Progenitor cell of endocrine pancreas (in vitro differentiated cells): Measurements from ENCODE around the gene MAGEH1. TPM values are rescaled to one million over a fixed set of nuclear protein-coding genes. Genes with fewer than 3 reads are reported as not detected.
"Not testable (repeated sequence)": the region's sequence is repeated elsewhere in the genome, so short reads cannot be mapped to it uniquely, and the experiment has no call there.

Source experiments
- DNase-seq: peaks from one replicate; pipeline ENCODE4 v3.0.0; 2021; ENCODE audit warnings: low spot score; ENCODE audit not compliant: unreplicated experiment
- H3K27ac Mint-ChIP-seq: 2 replicates; pipeline ENCODE4 v1.8.0; 2021; ENCODE audit warnings: mild to moderate bottlenecking, moderate library complexity, mixed read lengths
- H3K27me3 Mint-ChIP-seq: 2 replicates; pipeline ENCODE4 v1.8.0; 2021; ENCODE audit warnings: mixed read lengths
- H3K36me3 Mint-ChIP-seq: 2 replicates; pipeline ENCODE4 v1.8.0; 2022; ENCODE audit warnings: mixed read lengths; ENCODE audit not compliant: insufficient read depth
- H3K4me1 Mint-ChIP-seq: 2 replicates; pipeline ENCODE4 v1.8.0; 2021; ENCODE audit warnings: low read depth, mixed read lengths
- H3K4me3 Mint-ChIP-seq: 2 replicates; pipeline ENCODE4 v1.8.0; 2021; ENCODE audit warnings: low read depth, mild to moderate bottlenecking, moderate library complexity, mixed read lengths
- H3K9me3 Mint-ChIP-seq: 2 replicates; pipeline ENCODE4 v1.8.0; 2021; ENCODE audit warnings: low read depth, mixed read lengths
- CTCF ChIP-seq: fragments of 200-600 bp; sonication (generic); IDR thresholded peaks from one replicate; pipeline ENCODE4 v1.5.0; 2021; ENCODE audit warnings: antibody characterized with exemption, mild to moderate bottlenecking; ENCODE audit not compliant: unreplicated experiment
- total RNA-seq: library from RNA; stranded (reverse); gene quantifications from 2 replicates; pipeline ENCODE4 v1.2.1, GENCODE V29; 2021

Gene MAGEH1
- total RNA-seq, 1 donor from 2014 or later, result 33.6 TPM

- DNase-seq, result no peak
- H3K4me3 Mint-ChIP-seq, result peak overlapping the region; percentile 87
- H3K4me1 Mint-ChIP-seq, result peaks cover 7% of the 10 kb centered on the region
- peak overlapping the region; percentile 87 for H3K27ac Mint-ChIP-seq
- H3K36me3 Mint-ChIP-seq, result no peaks in the 10 kb centered on the region
- no peaks in the 10 kb centered on the region for H3K27me3 Mint-ChIP-seq
- TF ChIP-seq CTCF, result no peak
- H3K9me3 Mint-ChIP-seq, result peaks cover 3% of the 10 kb centered on the region
Measured at GRCh38 chrX:55452833-55453124, 852 bp downstream of the MAGEH1 start.

- not testable (repeated sequence) for H3K36me3 Mint-ChIP-seq, H3K4me1 Mint-ChIP-seq, DNase-seq, H3K27ac Mint-ChIP-seq, H3K27me3 Mint-ChIP-seq, H3K9me3 Mint-ChIP-seq, H3K4me3 Mint-ChIP-seq
Measured at GRCh38 chrX:55455708-55456107, 3.8 kb downstream of the MAGEH1 start.

- H3K9me3 Mint-ChIP-seq, H3K27me3 Mint-ChIP-seq, H3K4me1 Mint-ChIP-seq, DNase-seq, H3K27ac Mint-ChIP-seq, H3K4me3 Mint-ChIP-seq, H3K36me3 Mint-ChIP-seq: not testable (repeated sequence)
Measured at GRCh38 chrX:55459426-55459825, 7.5 kb downstream of the MAGEH1 start.

- not testable (repeated sequence) for H3K36me3 Mint-ChIP-seq, H3K27me3 Mint-ChIP-seq, H3K27ac Mint-ChIP-seq, DNase-seq, H3K9me3 Mint-ChIP-seq, H3K4me1 Mint-ChIP-seq, H3K4me3 Mint-ChIP-seq
Measured at GRCh38 chrX:55459926-55460325, 8.0 kb downstream of the MAGEH1 start.

GRCh38 chrX:55464050-55464449, 12.1 kb downstream of the MAGEH1 start:
- not testable (repeated sequence) for H3K9me3 Mint-ChIP-seq, H3K36me3 Mint-ChIP-seq, DNase-seq, H3K27me3 Mint-ChIP-seq, H3K4me3 Mint-ChIP-seq, H3K4me1 Mint-ChIP-seq, H3K27ac Mint-ChIP-seq

GRCh38 chrX:55465108-55465507, 13.2 kb downstream of the MAGEH1 start:
- H3K4me1 Mint-ChIP-seq, DNase-seq, H3K27me3 Mint-ChIP-seq, H3K9me3 Mint-ChIP-seq, H3K27ac Mint-ChIP-seq, H3K36me3 Mint-ChIP-seq, H3K4me3 Mint-ChIP-seq: not testable (repeated sequence)

- not testable (repeated sequence) for H3K9me3 Mint-ChIP-seq, H3K27ac Mint-ChIP-seq, H3K27me3 Mint-ChIP-seq, H3K36me3 Mint-ChIP-seq, H3K4me1 Mint-ChIP-seq, H3K4me3 Mint-ChIP-seq, DNase-seq
Measured at GRCh38 chrX:55465791-55466190, 13.9 kb downstream of the MAGEH1 start.

GRCh38 chrX:55479956-55480355, 28.0 kb downstream of the MAGEH1 start:
- not testable (repeated sequence) for H3K4me3 Mint-ChIP-seq, H3K4me1 Mint-ChIP-seq, H3K36me3 Mint-ChIP-seq, H3K27me3 Mint-ChIP-seq, DNase-seq, H3K9me3 Mint-ChIP-seq, H3K27ac Mint-ChIP-seq

GRCh38 chrX:55480390-55481062, 28.6 kb downstream of the MAGEH1 start:
- no peaks in the 10 kb centered on the region for H3K4me1 Mint-ChIP-seq
- H3K9me3 Mint-ChIP-seq, result peaks cover 10% of the 10 kb centered on the region
- DNase-seq, result no peak
- no peaks in the 10 kb centered on the region for H3K27me3 Mint-ChIP-seq
- no peak overlapping the region for H3K4me3 Mint-ChIP-seq
- TF ChIP-seq CTCF, result no peak
- peaks cover 2% of the 10 kb centered on the region for H3K36me3 Mint-ChIP-seq
- H3K27ac Mint-ChIP-seq, result no peak overlapping the region
